Activated naive CD4-positive, alpha-beta T cell (primary cell): ENCODE results near the gene AKT2.
"Not testable (repeated sequence)": the region's sequence is repeated elsewhere in the genome, so short reads cannot be mapped to it uniquely, and the experiment has no call there.

Experiments
- DNase-seq, 4 experiments: peaks; one replicate each; lab custom pipeline; 2025; lab: John Stamatoyannopoulos, UW

Gene AKT2

DNA sequence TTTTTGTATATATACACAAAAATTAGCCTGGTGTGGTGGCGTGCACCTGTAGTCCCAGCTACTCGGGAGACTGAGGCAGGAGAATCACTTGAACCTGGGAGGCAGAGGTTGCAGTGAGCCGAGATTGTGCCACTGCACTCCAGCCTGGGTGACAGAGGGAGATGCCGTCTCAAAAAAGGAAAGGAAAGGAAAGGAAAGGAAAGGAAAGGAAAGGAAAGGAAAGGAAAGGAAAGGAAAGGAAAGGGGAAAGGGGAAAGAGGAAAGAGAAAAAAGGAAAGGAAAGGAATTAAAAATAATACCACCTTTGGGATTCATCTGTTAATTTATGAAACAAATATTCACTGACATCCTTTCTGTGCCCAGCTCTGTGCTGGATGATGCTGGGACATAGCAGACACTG lies 66.1 kb downstream of the AKT2 start:
- not testable (repeated sequence) for DNase-seq

- DNase-seq: peak in 1 of 4 experiments; percentile 46
Measured at GRCh38 chr19:40217934-40218890, 66.9 kb downstream of the AKT2 start, which contains the start of gene TTC9B. Gene TTC9B, minus strand, starts transcription at chr19:40218384. Its CDS starts 3 bp downstream, at chr19:40218381.

- no peak for DNase-seq
Measured at GRCh38 chr19:40217027-40217810, 67.9 kb downstream of the AKT2 start.

GRCh38 chr19:40216777-40217026 lies 68.4 kb downstream of the AKT2 start:
- no peak for DNase-seq

DNA sequence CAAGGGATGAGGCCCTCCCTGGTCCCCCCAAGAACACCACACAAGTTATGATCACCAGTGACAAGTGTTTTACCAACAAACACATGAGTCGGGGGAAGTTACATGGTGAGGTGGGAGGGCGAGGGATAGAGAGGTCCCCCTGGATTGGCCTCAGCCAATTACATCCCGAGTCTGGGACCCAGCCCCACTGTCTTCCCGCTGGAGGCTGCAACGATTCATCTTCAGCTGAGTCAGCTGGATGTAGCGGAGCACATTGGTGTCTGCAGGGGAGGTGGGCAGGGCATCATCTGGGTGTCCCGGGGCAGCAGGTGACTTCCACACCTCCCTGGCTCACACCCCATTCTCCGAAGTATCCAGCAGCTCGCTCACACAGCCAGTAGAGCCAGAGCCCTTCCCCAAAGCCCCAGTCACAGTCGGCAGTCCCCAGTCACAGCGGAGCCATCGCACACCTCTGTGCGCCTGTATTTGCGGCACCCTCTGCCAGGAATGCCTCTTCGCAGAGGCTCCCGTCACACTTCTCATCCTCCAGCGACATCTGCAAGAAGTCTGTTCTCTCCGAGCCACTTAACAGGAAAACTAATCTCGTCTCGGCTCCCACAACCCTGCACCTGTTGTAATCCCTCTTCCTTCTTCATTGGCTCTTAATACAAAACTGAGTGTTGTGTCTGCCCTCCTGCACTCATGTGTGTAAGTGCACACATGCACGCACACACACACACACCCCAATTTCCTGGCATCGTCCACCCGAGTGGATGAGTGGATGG lies 69.0 kb downstream of the AKT2 start:
- DNase-seq: no peak

DNA sequence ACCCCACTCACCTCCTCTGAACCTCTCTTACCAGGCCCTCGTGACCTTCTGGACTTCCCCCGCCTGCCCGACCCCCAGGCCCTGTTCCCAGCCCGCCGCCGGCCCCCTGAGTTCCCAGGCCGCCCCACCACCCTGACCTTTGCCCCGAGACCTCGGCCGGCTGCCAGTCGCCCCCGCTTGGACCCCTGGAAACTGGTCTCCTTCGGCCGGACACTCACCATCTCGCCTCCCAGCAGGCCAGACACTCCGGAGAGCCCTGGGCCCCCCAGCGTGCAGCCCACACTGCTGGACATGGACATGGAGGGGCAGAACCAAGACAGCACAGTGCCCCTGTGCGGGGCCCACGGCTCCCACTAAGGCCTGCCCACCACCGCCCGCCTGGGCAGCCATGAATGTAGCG lies 70.2 kb downstream of the AKT2 start:
- DNase-seq: no peak

DNA sequence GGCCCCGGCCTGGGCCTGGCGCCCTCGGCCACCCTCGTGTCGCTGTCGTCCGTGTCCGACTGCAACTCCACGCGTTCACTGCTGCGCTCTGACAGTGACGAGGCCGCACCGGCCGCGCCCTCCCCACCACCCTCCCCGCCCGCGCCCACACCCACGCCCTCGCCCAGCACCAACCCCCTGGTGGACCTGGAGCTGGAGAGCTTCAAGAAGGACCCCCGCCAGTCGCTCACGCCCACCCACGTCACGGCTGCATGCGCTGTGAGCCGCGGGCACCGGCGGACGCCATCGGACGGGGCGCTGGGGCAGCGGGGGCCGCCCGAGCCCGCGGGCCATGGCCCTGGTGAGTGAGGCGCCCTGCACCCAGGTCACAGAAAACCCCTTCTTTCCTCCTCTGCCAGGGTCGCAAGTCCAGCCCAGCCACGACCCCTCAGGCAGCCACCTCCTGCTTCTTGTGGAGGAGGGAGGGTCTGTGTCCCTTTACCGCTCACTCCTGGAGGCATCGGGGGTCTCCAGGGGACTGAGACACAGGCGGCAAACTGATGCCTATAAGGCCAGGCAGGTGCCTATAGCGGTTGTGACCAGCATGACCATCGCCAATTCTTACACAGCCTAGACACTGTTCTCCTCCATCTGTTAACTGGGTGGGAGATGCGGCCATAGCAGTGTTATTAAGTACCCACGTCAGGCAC lies 71.1 kb downstream of the AKT2 start:
- DNase-seq: no peak

DNA sequence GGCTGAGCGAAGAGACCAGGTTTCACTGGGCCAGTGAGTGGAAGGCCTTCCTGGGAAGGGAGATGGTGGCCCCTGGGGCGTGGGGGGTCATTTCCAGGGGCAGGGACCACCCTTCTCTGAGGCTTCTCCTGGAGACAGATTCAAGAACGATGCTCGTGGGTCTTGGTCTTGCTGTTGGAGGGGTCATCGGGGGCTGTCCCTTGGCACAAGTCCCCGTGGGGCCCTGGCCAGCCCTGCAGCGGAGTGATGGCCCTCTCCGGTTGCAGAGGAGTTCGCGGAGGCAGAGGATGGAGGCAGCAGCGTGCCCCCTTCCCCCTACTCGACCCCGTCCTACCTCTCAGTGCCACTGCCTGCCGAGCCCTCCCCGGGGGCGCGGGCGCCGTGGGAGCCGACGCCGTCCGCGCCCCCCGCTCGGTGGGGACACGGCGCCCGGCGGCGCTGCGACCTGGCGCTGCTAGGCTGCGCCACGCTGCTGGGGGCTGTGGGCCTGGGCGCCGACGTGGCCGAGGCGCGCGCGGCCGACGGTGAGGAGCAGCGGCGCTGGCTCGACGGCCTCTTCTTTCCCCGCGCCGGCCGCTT lies 71.8 kb downstream of the AKT2 start:
- no peak for DNase-seq

GRCh38 chr19:40210889-40211288 lies 74.3 kb downstream of the AKT2 start:
- no peak for DNase-seq

DNA sequence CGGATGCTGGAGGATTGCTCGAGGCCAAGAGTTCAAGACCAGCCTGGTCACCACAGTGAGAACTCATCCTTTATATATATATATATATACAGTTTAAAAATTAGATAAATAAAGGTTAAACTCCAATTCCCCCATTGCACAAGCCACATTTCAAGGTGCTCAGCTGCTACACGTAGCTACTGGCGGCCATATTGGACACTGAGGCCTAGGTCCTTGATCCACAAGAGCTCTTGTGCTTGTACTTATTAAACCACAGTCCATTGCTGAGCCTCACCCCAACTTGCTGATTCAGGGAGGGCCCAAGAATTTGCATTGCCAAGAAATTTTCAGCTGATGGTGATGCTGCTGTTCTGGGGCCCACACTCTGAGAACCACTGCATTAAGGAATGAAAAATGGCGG lies 76.5 kb downstream of the AKT2 start:
- DNase-seq: no peak

GRCh38 chr19:40205760-40206159 lies 79.4 kb downstream of the AKT2 start:
- no peak for DNase-seq

DNA sequence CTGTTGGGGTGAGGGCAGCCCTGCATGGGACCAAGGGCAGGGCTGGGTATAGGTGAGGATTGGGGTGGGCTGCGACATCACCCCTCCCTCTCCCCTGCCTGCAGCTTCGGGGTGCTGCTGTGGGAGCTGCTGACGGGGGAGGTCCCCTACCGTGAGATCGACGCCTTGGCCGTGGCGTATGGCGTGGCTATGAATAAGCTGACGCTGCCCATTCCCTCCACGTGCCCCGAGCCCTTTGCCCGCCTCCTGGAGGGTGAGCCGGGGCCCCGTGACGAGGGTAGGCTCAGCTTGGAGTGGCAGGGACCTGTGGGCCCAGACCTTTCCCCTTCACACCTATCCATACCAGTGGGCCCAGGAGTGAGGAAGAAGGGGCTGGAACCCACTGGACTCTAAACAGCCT lies 80.8 kb downstream of the AKT2 start:
- no peak for DNase-seq

GRCh38 chr19:40200341-40201099 lies 84.6 kb downstream of the AKT2 start:
- DNase-seq: no peak

- DNase-seq: no peak
Measured at GRCh38 chr19:40198272-40198990, 86.7 kb downstream of the AKT2 start.

DNA sequence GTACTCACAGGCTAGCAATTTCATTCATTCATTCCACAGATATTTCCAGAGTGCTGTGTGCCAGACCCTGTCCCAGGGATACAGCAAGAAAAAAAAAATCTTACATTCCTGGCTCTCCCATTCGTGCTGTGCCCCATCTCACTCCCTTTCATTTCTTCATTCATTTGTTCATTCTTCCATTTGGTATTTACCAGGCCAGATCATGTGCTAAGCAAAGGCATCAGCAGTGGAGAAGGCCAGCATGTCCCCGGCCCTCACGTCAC lies 91.6 kb downstream of the AKT2 start:
- DNase-seq: no peak

- DNase-seq: no peak
Measured at GRCh38 chr19:40192758-40193586, 92.2 kb downstream of the AKT2 start.

- DNase-seq: no peak
Measured at GRCh38 chr19:40191836-40192646, 93.1 kb downstream of the AKT2 start.
